Activated naive CD4-positive, alpha-beta T cell treated with anti-CD3 and anti-CD28 coated beads, Interleukin-2, amount 50 U/mL, for 72 hours (primary cell): ENCODE results near the gene KCNMA1. TPM values are rescaled to one million over a fixed set of nuclear protein-coding genes. Genes with fewer than 3 reads are reported as not detected.

Experiments used
- ATAC-seq, 2 donors: fragments of 150-1000 bp; cut with Tn5 transposase; 2 replicates each; pipeline ENCODE4 v1.10.0; 2021; ENCODE audit warnings: mild to moderate bottlenecking in 2 of 2, moderate library complexity in 2 of 2
- DNase-seq, 2 donors: peaks; one replicate each; pipeline ENCODE4 v3.0.0; 2021 to 2022; ENCODE audit warnings: low spot score in 2 of 2
- H3K27ac Mint-ChIP-seq, 2 donors: one replicate each; pipeline ENCODE4 v1.8.0; 2022; ENCODE audit warnings: mild to moderate bottlenecking in 2 of 2, mixed read lengths in 2 of 2
- H3K36me3 Mint-ChIP-seq, 2 donors: one replicate each; pipeline ENCODE4 v1.8.0; 2022; ENCODE audit warnings: mixed read lengths in 2 of 2
- H3K9me3 Mint-ChIP-seq, 2 donors: one replicate each; pipeline ENCODE4 v1.8.0; 2022; ENCODE audit warnings: mixed read lengths in 2 of 2
- total RNA-seq, 2 donors: library from RNA; stranded (reverse); gene quantifications; one replicate each; pipeline ENCODE4 v1.2.3, GENCODE V29; 2022

The KCNMA1 gene
- total RNA-seq, 2 donors from 2014 or later: not detected

DNA sequence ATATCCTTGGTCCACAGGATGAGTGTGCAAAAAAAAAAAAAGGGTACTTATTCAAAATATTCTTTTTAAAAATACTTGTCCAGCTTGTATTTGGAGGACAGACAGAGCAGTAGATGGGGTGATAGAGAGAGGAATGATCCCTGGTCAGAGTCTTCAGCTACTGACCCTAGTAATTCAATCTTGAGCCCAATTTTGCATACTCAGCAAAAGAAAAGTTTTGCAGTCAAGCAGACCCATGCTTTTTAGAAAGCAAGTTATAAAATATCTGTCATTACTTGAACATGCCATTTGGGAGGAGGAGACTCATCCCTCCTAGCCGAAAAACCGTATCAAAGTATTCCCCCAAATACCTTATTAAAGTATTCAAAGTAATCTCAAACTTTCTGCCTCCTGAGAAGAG, 585.0 kb downstream of the KCNMA1 start:
- Mint-ChIP-seq H3K9me3 (peaks cover 0 to 5% of the 10 kb centered on the region in 2 donors), H3K36me3 (peaks cover 0 to 4% of the 10 kb centered on the region in 2 donors), H3K27ac (no peak overlapping the region)
- ATAC-seq (no peak), DNase-seq (no peak)

- no peak for DNase-seq
- H3K27ac Mint-ChIP-seq: no peak overlapping the region
- peaks cover 0 to 5% of the 10 kb centered on the region in 2 donors for H3K9me3 Mint-ChIP-seq
- ATAC-seq: no peak
- H3K36me3 Mint-ChIP-seq: peaks cover 0 to 4% of the 10 kb centered on the region in 2 donors
Observed at GRCh38 chr10:77051837-77052236, 585.8 kb downstream of the KCNMA1 start.

- ATAC-seq (no peak), DNase-seq (no peak)
- Mint-ChIP-seq H3K27ac (no peak overlapping the region), H3K9me3 (no peaks in the 10 kb centered on the region), H3K36me3 (peaks cover 0 to 4% of the 10 kb centered on the region in 2 donors)
Observed at GRCh38 chr10:77049896-77050295, 587.7 kb downstream of the KCNMA1 start.

DNA sequence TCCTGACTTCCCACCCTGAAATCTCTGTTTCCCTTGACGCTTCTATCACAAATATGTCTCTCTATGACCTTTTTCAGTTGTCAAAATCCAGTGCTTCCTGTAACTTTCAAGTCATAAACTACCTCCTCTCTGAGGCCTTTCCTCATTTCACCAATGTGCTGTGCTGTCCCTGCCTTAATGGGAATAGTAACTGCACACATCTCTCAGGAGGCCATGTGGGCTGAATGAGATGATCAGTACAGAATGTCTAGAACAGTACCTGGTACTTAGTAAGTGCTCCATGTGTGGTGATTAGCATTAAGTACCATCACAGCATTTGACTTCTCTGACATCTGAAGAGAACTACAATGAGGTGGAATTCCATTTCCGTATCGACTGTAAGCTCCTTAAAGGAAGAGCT, 588.5 kb downstream of the KCNMA1 start:
- ATAC-seq (no peak), DNase-seq (no peak)
- Mint-ChIP-seq H3K9me3 (no peaks in the 10 kb centered on the region), H3K36me3 (peaks cover 0 to 4% of the 10 kb centered on the region in 2 donors), H3K27ac (no peak overlapping the region)

DNA sequence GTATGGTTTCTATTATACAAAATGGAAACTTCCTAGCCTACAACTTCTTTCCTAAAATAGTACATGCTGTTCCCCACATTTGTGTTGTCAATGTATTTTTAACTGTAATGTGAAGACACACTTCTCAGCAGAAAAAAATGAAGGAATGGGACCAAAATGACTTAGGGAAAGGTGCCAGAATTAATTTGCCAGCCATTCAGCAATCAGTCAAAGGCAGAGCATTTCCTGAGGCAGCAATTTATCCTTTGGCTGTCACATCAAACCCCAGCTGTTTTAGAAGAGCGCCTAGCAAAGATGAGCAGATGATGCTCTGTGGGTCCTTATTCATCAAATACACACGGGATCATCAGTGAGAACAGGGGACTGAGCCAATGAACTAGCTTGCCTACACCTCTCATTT, 592.5 kb downstream of the KCNMA1 start:
- no peak overlapping the region for H3K27ac Mint-ChIP-seq
- no peak for ATAC-seq

GRCh38 chr10:77043420-77043763, 594.2 kb downstream of the KCNMA1 start:
- ATAC-seq (no peak), DNase-seq (no peak)
- no peak overlapping the region for H3K27ac Mint-ChIP-seq
- no peaks in the 10 kb centered on the region for H3K9me3 Mint-ChIP-seq
- no peaks in the 10 kb centered on the region for H3K36me3 Mint-ChIP-seq

More for the DNA sequence above, 592.5 kb downstream of the KCNMA1 start:
- Mint-ChIP-seq H3K9me3 (no peaks in the 10 kb centered on the region), H3K36me3 (peaks cover 0 to 4% of the 10 kb centered on the region in 2 donors)
- no peak for DNase-seq

DNA sequence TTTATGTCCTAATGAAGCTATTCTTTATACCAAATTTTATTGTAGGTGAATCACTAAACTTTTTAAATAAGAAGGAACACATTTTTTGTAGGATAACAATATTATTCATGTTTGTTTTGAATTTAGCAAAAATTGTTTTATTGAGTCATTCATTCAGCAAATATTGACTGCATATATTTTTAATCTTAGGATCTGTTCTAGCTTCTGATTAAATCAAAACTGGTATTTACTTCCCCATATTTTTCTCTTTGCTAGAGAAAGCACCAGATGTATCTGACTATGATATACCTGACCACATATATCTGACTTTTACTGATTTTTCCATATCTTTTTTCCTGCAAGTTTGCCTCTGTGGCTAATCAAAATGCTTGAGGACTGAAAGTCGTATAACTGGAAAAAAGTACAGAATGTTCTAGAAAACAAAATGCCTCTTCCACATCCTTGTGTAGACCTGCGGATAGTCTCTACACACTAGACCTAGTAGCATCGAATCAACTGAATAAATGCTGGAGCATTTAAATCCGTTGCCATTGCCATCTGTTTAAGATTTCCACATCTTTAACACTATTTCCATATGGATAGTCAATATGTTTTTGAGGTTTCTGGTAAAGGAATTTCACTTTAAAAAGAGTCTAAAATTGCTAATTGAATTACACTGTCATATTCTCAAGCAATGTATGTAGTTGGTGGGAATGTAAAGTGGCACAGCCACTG, 594.7 kb downstream of the KCNMA1 start:
- Mint-ChIP-seq H3K27ac (no peak overlapping the region), H3K9me3 (no peaks in the 10 kb centered on the region), H3K36me3 (no peaks in the 10 kb centered on the region)
- ATAC-seq (no peak), DNase-seq (no peak)

DNA sequence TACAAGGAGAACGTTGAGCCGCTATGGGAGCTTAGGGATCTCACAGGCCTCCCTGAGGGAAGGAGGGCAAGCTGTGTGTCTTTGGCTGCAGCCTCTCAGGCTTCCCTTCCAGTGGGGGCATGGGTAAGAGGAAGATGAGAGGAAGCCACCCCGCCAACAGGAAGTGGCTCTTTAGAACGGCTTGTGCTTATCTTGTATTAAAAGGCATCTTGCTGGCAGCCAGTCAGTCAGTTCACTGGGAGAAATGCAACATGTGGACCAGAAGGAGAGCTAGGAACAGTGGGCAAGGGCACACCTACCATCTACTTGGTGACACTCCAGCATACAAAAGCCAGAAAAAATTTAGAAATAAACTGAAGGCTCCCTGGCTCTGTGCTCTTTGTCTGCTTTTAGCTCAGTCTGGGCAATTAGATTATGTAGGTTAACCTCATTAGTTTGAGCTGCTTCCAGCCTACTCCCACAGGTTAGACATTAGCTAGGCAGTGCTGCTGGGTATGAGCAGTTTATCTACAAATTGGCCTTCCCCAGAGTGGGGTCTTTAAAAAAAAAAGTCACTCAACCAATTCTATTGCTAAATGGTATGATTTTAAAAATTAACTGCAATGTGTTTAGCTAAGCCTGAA, 595.9 kb downstream of the KCNMA1 start:
- H3K36me3 Mint-ChIP-seq: no peaks in the 10 kb centered on the region
- DNase-seq (peak in 1 of 2 donors; percentile 3), ATAC-seq (peak in 1 of 2 donors; percentile 39)
- peak overlapping the region in 1 of 2 donors; percentile 31 for H3K27ac Mint-ChIP-seq
- no peaks in the 10 kb centered on the region for H3K9me3 Mint-ChIP-seq

DNA sequence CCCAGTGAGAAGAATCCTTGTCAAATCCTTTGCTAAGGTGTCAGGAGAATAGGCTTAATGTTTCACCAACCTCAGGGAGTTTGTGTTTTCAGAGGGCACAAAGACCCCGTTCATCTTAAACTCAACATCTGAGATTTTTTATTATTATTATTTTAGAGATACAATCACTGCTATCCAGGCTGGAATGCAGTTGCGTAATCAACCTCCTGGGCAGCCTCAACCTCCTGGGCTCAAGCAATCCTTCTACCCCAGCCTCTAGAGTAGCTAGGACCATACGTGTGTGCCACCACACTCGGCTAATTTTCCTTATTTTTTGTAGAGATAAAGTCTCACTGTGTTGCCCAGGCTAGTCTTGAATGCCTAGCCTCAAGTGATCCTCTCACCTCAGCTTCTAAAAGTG, 599.2 kb downstream of the KCNMA1 start:
- no peaks in the 10 kb centered on the region for H3K36me3 Mint-ChIP-seq
- DNase-seq: no peak
- no peak for ATAC-seq
- H3K27ac Mint-ChIP-seq: no peak overlapping the region
- no peaks in the 10 kb centered on the region for H3K9me3 Mint-ChIP-seq

DNA sequence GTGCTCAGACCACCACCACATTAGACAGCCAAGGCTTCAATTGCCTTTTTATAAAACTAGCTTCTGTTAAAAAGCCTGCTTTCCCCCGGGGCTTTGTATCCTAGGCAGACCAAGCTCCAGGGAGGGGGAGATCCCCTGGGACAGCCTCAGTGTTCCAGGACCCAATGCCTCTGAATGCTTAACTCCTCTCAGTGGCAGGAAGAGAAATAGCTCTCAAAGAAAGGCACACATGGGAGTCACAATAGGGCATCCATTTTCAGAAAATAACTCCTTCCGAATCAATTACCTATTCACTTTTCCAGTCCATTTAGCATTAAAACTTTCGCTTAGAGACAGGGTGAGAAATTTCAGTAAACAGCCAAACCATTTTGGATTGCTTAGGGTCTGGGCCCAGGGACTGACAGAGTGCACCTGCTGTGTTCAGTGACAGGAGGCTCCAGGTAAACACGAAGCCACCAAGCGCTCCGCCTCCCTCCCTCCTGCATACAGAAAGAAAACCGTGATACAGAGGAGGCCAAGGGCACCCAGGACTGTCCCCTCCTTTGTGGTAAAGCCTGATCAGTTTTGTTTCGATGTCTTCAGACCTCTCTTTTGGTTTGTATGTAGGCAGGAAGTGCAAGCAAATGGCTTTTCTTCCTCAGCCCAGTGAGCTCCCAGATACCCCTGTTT, 599.7 kb downstream of the KCNMA1 start:
- ATAC-seq (no peak), DNase-seq (no peak)
- Mint-ChIP-seq H3K27ac (no peak overlapping the region), H3K9me3 (no peaks in the 10 kb centered on the region), H3K36me3 (no peaks in the 10 kb centered on the region)

GRCh38 chr10:77036993-77037734, 600.4 kb downstream of the KCNMA1 start:
- Mint-ChIP-seq H3K27ac (no peak overlapping the region), H3K9me3 (no peaks in the 10 kb centered on the region), H3K36me3 (no peaks in the 10 kb centered on the region)
- no peak for DNase-seq
- no peak for ATAC-seq

- DNase-seq: no peak
Observed at GRCh38 chr10:77036276-77036675, 601.3 kb downstream of the KCNMA1 start.

GRCh38 chr10:77034795-77035194, 602.8 kb downstream of the KCNMA1 start:
- Mint-ChIP-seq H3K9me3 (no peaks in the 10 kb centered on the region), H3K27ac (no peak overlapping the region), H3K36me3 (no peaks in the 10 kb centered on the region)
- ATAC-seq (no peak), DNase-seq (no peak)

More at GRCh38 chr10:77036276-77036675, 601.3 kb downstream of the KCNMA1 start:
- no peak for ATAC-seq
- no peak overlapping the region for H3K27ac Mint-ChIP-seq
- no peaks in the 10 kb centered on the region for H3K9me3 Mint-ChIP-seq
- no peaks in the 10 kb centered on the region for H3K36me3 Mint-ChIP-seq

DNA sequence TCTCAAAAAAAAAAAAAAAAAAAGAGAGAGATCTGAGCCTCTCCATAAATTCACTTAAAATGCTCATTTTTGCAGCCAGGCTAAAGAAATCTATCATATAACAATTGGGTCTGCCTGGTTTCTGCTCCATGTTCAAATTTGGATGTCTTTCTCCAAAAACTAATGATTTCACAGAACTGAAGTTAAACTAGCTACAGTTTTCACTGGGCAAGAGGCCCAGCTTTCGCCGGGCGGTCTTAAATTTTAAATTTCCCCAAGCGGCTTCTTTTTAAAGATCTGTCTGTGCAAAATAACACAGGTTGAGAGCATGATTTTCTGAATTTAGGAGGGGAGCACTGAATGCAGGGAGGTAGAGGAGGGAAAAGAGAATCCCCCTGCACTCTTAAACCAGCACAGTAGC, 603.4 kb downstream of the KCNMA1 start:
- H3K9me3 Mint-ChIP-seq: no peaks in the 10 kb centered on the region
- H3K27ac Mint-ChIP-seq: no peak overlapping the region
- ATAC-seq (no peak), DNase-seq (no peak)
- H3K36me3 Mint-ChIP-seq: no peaks in the 10 kb centered on the region

- ATAC-seq (no peak), DNase-seq (no peak)
- Mint-ChIP-seq H3K9me3 (no peaks in the 10 kb centered on the region), H3K27ac (no peak overlapping the region), H3K36me3 (no peaks in the 10 kb centered on the region)
Observed at GRCh38 chr10:77032188-77032570, 605.4 kb downstream of the KCNMA1 start.

- H3K27ac Mint-ChIP-seq: no peak overlapping the region
Observed at GRCh38 chr10:77031531-77032187, 605.9 kb downstream of the KCNMA1 start.

GRCh38 chr10:77030974-77031373, 606.6 kb downstream of the KCNMA1 start:
- ATAC-seq (no peak), DNase-seq (no peak)
- Mint-ChIP-seq H3K36me3 (no peaks in the 10 kb centered on the region), H3K27ac (no peak overlapping the region), H3K9me3 (no peaks in the 10 kb centered on the region)

More at GRCh38 chr10:77031531-77032187, 605.9 kb downstream of the KCNMA1 start:
- ATAC-seq (no peak), DNase-seq (no peak)
- no peaks in the 10 kb centered on the region for H3K36me3 Mint-ChIP-seq
- no peaks in the 10 kb centered on the region for H3K9me3 Mint-ChIP-seq
